GM12892 (cell line): ENCODE results near the gene SLN.

Source experiments
- POLR2A ChIP-seq: IDR thresholded peaks from 2 replicates; pipeline ENCODE4 v1.6.1; 2011; ENCODE audit warnings: low read depth, low read length, control low read depth
- POLR2AphosphoS5 ChIP-seq: IDR thresholded peaks from 2 replicates; pipeline ENCODE4 v1.6.1; 2011; ENCODE audit warnings: low read depth, low read length, control low read depth
- TAF1 ChIP-seq: IDR thresholded peaks from 2 replicates; pipeline ENCODE4 v1.6.1; 2011; ENCODE audit warnings: low read depth, mild to moderate bottlenecking, control low read depth, low read length, borderline replicate concordance

DNA sequence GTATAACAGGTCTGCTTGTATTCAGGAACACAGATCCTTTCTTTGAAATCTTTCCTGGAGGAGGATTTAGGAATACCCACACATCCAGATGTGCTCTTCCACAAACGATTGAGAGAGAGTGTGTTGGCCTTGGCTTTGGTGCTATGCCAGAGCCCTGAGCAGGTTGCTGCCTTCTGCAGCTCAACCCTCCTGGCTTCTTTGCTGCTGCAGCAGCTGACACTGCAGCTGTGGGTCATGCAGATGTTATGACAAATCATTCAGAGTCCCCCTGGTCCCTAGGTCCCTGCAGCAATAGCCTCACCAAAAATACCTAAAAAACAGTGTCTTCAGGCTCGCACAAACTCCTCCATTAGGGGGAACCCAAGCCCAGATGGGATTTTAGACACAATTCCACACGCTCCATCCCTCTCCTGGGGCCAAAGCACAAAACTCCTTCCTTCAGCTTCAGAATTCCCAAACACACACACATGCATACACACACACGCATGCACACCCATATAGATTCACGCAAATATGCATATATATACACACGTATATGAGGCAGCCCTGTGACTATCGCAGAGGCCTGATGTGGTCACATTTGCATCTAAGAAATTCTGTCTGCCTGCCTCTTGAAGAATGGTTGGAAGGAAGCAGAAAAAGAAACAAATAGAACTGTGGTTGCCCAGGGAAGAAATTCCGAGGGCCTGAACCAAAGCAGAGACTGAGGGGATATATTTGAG, 35.4 kb downstream of the SLN start:
- no peak for TF ChIP-seq POLR2AphosphoS5
- TF ChIP-seq POLR2A: no peak
- no peak for TF ChIP-seq TAF1
